ENCODE results near the gene WDR55.

DNA sequence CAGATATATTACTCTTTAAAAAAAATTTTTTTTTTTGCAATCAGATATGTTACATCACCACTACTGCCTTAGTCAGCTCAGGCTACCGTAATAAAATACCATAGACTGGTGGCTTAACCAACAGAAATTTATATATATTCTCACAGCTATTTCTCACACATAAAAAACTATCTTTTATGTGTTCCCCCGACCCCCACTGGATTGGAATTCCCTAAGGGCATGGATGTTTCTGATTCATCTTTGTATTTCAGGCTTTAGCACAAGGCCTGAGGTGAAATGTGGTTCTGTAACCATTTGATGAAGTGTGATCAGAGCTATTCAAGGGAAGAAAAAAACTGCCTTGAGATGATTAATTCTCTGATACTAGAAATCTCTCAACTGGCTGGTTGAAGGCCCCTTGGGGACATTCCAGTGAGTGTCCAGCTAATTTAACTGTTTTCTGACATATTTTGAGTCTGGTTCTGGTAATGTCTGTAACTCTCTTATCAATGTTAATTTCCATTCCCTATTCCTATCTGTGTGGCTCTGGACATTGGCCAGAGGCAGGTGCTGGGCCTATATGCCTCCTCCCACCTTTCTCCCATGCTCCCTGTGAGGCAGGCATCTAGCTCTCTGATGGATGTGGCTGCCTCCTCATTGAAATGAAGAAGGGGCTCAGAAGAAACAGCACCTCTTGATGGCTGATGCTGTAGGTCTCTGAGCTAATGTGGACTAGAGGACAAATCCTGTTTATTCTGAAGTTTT lies 34.2 kb upstream of the WDR55 start:
- TF ChIP-seq CTCF (IDR thresholded peaks at IDR 0.05; ENCODE audit: insufficient read depth, low read length, poor library complexity, severe bottlenecking) (no peak), EZH2phosphoT487 (conservative IDR thresholded peaks at IDR 0.05; ENCODE audit: low read length) (no peak)
